Muscle of back (tissue), 11 donors: ENCODE measurements around the gene CLEC4M. TPM values are rescaled to one million over a fixed set of nuclear protein-coding genes. Genes with fewer than 3 reads are reported as not detected.
"Not testable (repeated sequence)": the region's sequence is repeated elsewhere in the genome, so short reads cannot be mapped to it uniquely, and the experiment has no call there.

Experiments
- DNase-seq, 3 donors: peaks; one replicate each; pipeline versions ENCODE4 v3.0.0 to v3.0.0-alpha.2; 2013
- polyA plus RNA-seq, 10 donors: library from polyadenylated mRNA; unstranded; fragments of 120-200 nt; gene quantifications; one replicate each; pipeline ENCODE4 v1.2.1, GENCODE V29; 2013; ENCODE audit not compliant: insufficient read length in 10 of 10

CLEC4M gene
- polyA plus RNA-seq, 10 donors, result 0.11 to 0.56 (median 0.26) TPM; not detected in 3

GRCh38 chr19:7740682-7741054 lies 22.4 kb upstream of the CLEC4M start:
- DNase-seq, result no peak

- DNase-seq, result no peak
These were observed 20.5 kb upstream of the CLEC4M start for GRCh38 chr19:7742575-7742974.

- no peak for DNase-seq
These were observed 20.1 kb upstream of the CLEC4M start for GRCh38 chr19:7742991-7743390.

GRCh38 chr19:7743425-7743841 lies 19.6 kb upstream of the CLEC4M start:
- no peak for DNase-seq

- no peak for DNase-seq
These were observed 18.8 kb upstream of the CLEC4M start for GRCh38 chr19:7744199-7744786.

- DNase-seq, result no peak
These were observed 18.0 kb upstream of the CLEC4M start for GRCh38 chr19:7744871-7745650.

- not testable (repeated sequence) for DNase-seq
These were observed 16.7 kb upstream of the CLEC4M start for GRCh38 chr19:7746306-7746705.

- DNase-seq, result peak in 1 of 3 donors; percentile 18
These were observed 15.8 kb upstream of the CLEC4M start, which contains the start of gene CD209 for GRCh38 chr19:7746903-7747884. CD209 (minus strand) TSS chr19:7747534; CDS start chr19:7747511, 23 bp downstream.

GRCh38 chr19:7748171-7748570 lies 14.9 kb upstream of the CLEC4M start:
- DNase-seq, result no peak

- DNase-seq, result no peak
These were observed 14.3 kb upstream of the CLEC4M start for GRCh38 chr19:7748756-7749155.

- no peak for DNase-seq
These were observed 11.8 kb upstream of the CLEC4M start for GRCh38 chr19:7751157-7751783.

- no peak for DNase-seq
These were observed 6.8 kb upstream of the CLEC4M start for GRCh38 chr19:7756258-7756657.

- no peak for DNase-seq
These were observed 5.7 kb upstream of the CLEC4M start for GRCh38 chr19:7757358-7757757.

GRCh38 chr19:7759156-7759555 lies 3.9 kb upstream of the CLEC4M start:
- no peak for DNase-seq

GRCh38 chr19:7763696-7764095 lies 653 bp downstream of the CLEC4M start:
- no peak for DNase-seq

GRCh38 chr19:7764157-7764556 lies 1.1 kb downstream of the CLEC4M start:
- not testable (repeated sequence) for DNase-seq

GRCh38 chr19:7765043-7765442 lies 2.0 kb downstream of the CLEC4M start:
- not testable (repeated sequence) for DNase-seq

GRCh38 chr19:7766535-7766934 lies 3.5 kb downstream of the CLEC4M start:
- no peak for DNase-seq

GRCh38 chr19:7767487-7767886 lies 4.4 kb downstream of the CLEC4M start:
- no peak for DNase-seq

- no peak for DNase-seq
These were observed 6.1 kb downstream of the CLEC4M start for GRCh38 chr19:7769171-7769570.

GRCh38 chr19:7771072-7771471 lies 8.0 kb downstream of the CLEC4M start:
- no peak for DNase-seq
